Measurements from ENCODE around the gene GTSE1.

The GTSE1 gene

DNA sequence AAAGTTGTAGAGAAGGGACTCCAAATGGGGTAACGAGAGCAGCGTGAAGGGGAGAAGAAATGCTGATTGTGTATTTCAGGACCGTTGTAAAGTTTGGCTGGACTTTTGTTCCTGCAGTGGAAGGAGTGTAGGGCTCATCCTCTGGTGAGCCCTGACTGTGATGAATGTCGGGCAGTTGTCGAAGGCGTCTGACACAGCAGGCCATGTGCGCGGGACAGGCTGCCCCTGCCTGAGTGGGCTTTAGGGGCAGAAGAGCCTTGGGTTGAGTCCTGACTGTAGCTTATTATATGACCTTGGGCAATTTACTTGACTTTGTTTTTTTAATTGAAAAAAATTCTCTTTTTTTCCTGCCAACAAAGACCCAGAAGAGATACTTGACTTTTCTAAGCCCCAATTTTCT, 42.0 kb downstream of the GTSE1 start:
- TF ChIP-seq, protein P1, sequence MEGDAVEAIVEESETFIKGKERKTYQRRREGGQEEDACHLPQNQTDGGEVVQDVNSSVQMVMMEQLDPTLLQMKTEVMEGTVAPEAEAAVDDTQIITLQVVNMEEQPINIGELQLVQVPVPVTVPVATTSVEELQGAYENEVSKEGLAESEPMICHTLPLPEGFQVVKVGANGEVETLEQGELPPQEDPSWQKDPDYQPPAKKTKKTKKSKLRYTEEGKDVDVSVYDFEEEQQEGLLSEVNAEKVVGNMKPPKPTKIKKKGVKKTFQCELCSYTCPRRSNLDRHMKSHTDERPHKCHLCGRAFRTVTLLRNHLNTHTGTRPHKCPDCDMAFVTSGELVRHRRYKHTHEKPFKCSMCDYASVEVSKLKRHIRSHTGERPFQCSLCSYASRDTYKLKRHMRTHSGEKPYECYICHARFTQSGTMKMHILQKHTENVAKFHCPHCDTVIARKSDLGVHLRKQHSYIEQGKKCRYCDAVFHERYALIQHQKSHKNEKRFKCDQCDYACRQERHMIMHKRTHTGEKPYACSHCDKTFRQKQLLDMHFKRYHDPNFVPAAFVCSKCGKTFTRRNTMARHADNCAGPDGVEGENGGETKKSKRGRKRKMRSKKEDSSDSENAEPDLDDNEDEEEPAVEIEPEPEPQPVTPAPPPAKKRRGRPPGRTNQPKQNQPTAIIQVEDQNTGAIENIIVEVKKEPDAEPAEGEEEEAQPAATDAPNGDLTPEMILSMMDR (IDR thresholded peaks at IDR 0.05; ENCODE audit: insufficient read depth, low read length, poor library complexity, severe bottlenecking), result no peak
- no peak for TF ChIP-seq EZH2phosphoT487 (conservative IDR thresholded peaks at IDR 0.05; ENCODE audit: low read length)
- Histone ChIP-seq H3F3A (ENCODE audit: insufficient read depth) (peaks cover 10% of the 10 kb centered on the region), H4K20me1 (ENCODE audit: low read depth, low read length) (no peaks in the 10 kb centered on the region), H3K4me3 (ENCODE audit: insufficient read depth, low read length, poor library complexity, severe bottlenecking) (no peak overlapping the region), H3K4me2 (ENCODE audit: low read depth, low read length, poor library complexity, severe bottlenecking) (no peak overlapping the region), H3K9ac (ENCODE audit: low read length) (no peak overlapping the region), H3K9me2 (replicated peaks; ENCODE audit: insufficient read depth, low read length) (no peaks in the 10 kb centered on the region), H3K79me2 (ENCODE audit: insufficient read depth, low read length) (peaks cover 24% of the 10 kb centered on the region), H3K27me3 (ENCODE audit: low read length) (no peaks in the 10 kb centered on the region), H3K36me3 (ENCODE audit: low read length) (no peaks in the 10 kb centered on the region), H3K9me3 (ENCODE audit: insufficient read depth, low read length) (no peaks in the 10 kb centered on the region), H3K27ac (ENCODE audit: low read depth, low read length) (no peak overlapping the region), H2AFZ (ENCODE audit: low read depth, low read length, severe bottlenecking) (no peak overlapping the region)

DNA sequence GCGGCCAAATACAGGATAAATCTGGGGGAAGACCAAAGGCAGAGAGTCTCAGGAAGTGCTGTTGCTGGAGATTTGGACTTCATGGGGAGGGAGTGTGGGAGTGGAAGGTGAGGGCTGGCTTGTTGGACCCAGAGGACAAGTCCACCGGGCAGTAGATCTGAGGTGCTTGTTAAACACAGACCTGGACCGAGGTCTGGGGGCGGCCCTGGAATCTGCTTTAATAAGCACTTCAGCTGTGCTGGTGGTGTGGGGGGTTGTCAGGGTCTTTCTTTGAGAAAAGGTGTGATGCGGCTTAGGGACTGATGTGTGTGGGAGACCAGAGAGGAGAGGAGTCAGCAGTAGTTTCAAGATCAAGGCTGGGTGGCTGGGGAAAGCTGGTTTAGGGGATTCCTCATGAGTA, 43.3 kb downstream of the GTSE1 start:
- Histone ChIP-seq H3K36me3 (ENCODE audit: low read length) (no peaks in the 10 kb centered on the region), H3K4me2 (ENCODE audit: low read depth, low read length, poor library complexity, severe bottlenecking) (no peak overlapping the region), H3K79me2 (ENCODE audit: insufficient read depth, low read length) (peaks cover 24% of the 10 kb centered on the region), H3K27me3 (ENCODE audit: low read length) (no peaks in the 10 kb centered on the region), H2AFZ (ENCODE audit: low read depth, low read length, severe bottlenecking) (no peak overlapping the region), H3F3A (ENCODE audit: insufficient read depth) (no peaks in the 10 kb centered on the region), H4K20me1 (ENCODE audit: low read depth, low read length) (no peaks in the 10 kb centered on the region), H3K9me3 (ENCODE audit: insufficient read depth, low read length) (no peaks in the 10 kb centered on the region), H3K4me3 (ENCODE audit: insufficient read depth, low read length, poor library complexity, severe bottlenecking) (no peak overlapping the region), H3K9ac (ENCODE audit: low read length) (no peak overlapping the region), H3K9me2 (replicated peaks; ENCODE audit: insufficient read depth, low read length) (no peaks in the 10 kb centered on the region), H3K27ac (ENCODE audit: low read depth, low read length) (no peak overlapping the region)
- TF ChIP-seq EZH2phosphoT487 (conservative IDR thresholded peaks at IDR 0.05; ENCODE audit: low read length), result no peak
- TF ChIP-seq, protein P1 (IDR thresholded peaks at IDR 0.05; ENCODE audit: insufficient read depth, low read length, poor library complexity, severe bottlenecking), result no peak

DNA sequence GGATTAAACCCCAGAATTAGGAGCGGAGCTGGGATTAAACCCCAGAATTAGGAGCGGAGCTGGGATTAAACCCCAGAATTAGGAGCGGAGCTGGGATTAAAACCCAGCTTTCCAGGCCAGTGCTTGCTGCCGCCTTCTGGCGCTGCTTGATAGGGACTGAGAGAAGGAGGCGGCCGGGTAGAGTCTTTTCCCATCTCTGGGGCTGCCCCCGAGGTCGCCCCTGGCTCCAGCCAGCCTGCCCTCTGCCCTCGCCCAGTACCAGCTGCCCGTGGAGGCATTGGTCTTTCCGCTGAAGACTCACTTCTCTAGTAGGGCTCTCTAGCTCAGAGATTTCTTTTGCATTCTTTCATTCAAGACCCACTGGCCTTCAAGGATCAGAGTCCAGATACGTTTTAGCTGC, 44.0 kb downstream of the GTSE1 start:
- Histone ChIP-seq H3K36me3 (ENCODE audit: low read length) (no peaks in the 10 kb centered on the region), H3K4me3 (ENCODE audit: insufficient read depth, low read length, poor library complexity, severe bottlenecking) (no peak overlapping the region), H3K9me3 (ENCODE audit: insufficient read depth, low read length) (no peaks in the 10 kb centered on the region), H4K20me1 (ENCODE audit: low read depth, low read length) (no peaks in the 10 kb centered on the region), H3K9ac (ENCODE audit: low read length) (no peak overlapping the region), H3K9me2 (replicated peaks; ENCODE audit: insufficient read depth, low read length) (no peaks in the 10 kb centered on the region), H3K79me2 (ENCODE audit: insufficient read depth, low read length) (peaks cover 24% of the 10 kb centered on the region), H3K27me3 (ENCODE audit: low read length) (no peaks in the 10 kb centered on the region), H3K27ac (ENCODE audit: low read depth, low read length) (no peak overlapping the region), H3F3A (ENCODE audit: insufficient read depth) (no peaks in the 10 kb centered on the region), H3K4me2 (ENCODE audit: low read depth, low read length, poor library complexity, severe bottlenecking) (no peak overlapping the region), H2AFZ (ENCODE audit: low read depth, low read length, severe bottlenecking) (no peak overlapping the region)
- TF ChIP-seq EZH2phosphoT487 (conservative IDR thresholded peaks at IDR 0.05; ENCODE audit: low read length), result no peak
- TF ChIP-seq, protein P1 (IDR thresholded peaks at IDR 0.05; ENCODE audit: insufficient read depth, low read length, poor library complexity, severe bottlenecking), result no peak

Data from SU-DHL-6 (cell line).